ENCODE measurements around the gene IL10.

DNA sequence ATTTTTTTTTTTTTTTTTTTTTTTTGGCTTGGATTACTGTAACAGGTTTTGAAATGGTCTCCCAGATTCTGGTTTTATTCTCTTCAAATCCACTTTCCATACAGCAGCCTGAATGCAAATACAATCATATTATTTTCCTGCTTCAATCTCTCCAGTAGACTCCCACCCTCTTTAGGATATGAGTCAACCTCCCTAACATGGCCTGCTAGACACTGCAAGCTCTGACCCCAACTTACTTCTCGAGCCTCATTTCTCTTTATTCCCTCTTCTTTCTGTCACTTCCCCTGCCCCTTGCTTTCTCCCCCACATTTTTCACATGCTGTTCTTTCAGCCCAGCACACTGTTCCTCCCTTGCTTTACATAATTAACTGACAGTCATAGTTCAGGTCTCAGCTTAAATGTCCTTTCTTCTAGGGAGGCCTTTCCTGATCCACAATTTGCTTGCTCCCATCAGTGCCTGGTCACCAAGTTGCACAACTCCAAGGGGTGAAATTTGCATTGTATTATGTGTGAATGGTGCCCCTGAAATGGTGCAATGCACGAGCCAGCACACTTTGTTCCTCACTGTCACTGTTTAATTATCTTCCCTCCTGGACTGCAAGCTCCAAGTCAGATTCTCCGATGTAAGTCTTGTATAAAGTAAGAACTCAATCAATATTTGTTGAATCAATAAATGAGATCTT lies 23.8 kb downstream of the IL10 start:
- TF ChIP-seq, protein P1, sequence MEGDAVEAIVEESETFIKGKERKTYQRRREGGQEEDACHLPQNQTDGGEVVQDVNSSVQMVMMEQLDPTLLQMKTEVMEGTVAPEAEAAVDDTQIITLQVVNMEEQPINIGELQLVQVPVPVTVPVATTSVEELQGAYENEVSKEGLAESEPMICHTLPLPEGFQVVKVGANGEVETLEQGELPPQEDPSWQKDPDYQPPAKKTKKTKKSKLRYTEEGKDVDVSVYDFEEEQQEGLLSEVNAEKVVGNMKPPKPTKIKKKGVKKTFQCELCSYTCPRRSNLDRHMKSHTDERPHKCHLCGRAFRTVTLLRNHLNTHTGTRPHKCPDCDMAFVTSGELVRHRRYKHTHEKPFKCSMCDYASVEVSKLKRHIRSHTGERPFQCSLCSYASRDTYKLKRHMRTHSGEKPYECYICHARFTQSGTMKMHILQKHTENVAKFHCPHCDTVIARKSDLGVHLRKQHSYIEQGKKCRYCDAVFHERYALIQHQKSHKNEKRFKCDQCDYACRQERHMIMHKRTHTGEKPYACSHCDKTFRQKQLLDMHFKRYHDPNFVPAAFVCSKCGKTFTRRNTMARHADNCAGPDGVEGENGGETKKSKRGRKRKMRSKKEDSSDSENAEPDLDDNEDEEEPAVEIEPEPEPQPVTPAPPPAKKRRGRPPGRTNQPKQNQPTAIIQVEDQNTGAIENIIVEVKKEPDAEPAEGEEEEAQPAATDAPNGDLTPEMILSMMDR (conservative IDR thresholded peaks at IDR 0.05; ENCODE audit: low read length): no peak
- no peak for TF ChIP-seq EZH2phosphoT487 (IDR thresholded peaks at IDR 0.05; ENCODE audit: borderline replicate concordance, low read depth, low read length)
